D721Med (cell line): ENCODE data around the gene YAE1.
A peak's percentile ranks its signal among the peaks of the same experiment; 100 is the strongest.

Experiments used
- DNase-seq: peaks from one replicate; pipeline ENCODE4 v3.0.0; 2011; ENCODE audit warnings: low spot score; ENCODE audit not compliant: insufficient read length
- FAIRE-seq: peaks from 2 replicates; lab custom pipeline; 2011; peaks lifted over from hg19 to GRCh38; lab: Jason Lieb, UNC
- TF ChIP-seq, protein P1 (sequence below): IDR thresholded peaks from 2 replicates; pipeline ENCODE4 v1.5.1; 2012; ENCODE audit warnings: mild to moderate bottlenecking, control low read depth; ENCODE audit not compliant: insufficient read depth; ENCODE audit errors: missing control alignments

Gene YAE1

DNA sequence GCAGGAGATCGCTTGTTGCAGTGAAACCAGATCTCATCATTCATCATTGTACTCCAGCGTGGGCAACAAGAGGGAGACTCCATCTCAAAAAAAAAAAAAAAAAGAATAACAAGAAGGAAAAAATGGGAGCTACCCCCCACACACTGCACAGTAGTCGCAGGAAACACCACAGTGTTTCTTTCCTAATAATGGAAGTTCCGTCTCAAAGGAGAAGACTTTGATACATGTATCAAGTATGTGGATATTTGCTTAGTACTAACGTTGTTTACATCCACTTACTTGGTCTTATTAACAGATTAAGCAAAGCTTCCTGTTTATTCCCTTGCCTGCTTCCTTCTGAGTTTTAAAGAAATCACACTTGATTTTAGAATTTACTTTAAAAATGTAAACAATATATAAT is 22.2 kb downstream of the YAE1 start:
- DNase-seq (no peak), FAIRE-seq (no peak)
- TF ChIP-seq, protein P1, sequence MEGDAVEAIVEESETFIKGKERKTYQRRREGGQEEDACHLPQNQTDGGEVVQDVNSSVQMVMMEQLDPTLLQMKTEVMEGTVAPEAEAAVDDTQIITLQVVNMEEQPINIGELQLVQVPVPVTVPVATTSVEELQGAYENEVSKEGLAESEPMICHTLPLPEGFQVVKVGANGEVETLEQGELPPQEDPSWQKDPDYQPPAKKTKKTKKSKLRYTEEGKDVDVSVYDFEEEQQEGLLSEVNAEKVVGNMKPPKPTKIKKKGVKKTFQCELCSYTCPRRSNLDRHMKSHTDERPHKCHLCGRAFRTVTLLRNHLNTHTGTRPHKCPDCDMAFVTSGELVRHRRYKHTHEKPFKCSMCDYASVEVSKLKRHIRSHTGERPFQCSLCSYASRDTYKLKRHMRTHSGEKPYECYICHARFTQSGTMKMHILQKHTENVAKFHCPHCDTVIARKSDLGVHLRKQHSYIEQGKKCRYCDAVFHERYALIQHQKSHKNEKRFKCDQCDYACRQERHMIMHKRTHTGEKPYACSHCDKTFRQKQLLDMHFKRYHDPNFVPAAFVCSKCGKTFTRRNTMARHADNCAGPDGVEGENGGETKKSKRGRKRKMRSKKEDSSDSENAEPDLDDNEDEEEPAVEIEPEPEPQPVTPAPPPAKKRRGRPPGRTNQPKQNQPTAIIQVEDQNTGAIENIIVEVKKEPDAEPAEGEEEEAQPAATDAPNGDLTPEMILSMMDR = no peak

DNA sequence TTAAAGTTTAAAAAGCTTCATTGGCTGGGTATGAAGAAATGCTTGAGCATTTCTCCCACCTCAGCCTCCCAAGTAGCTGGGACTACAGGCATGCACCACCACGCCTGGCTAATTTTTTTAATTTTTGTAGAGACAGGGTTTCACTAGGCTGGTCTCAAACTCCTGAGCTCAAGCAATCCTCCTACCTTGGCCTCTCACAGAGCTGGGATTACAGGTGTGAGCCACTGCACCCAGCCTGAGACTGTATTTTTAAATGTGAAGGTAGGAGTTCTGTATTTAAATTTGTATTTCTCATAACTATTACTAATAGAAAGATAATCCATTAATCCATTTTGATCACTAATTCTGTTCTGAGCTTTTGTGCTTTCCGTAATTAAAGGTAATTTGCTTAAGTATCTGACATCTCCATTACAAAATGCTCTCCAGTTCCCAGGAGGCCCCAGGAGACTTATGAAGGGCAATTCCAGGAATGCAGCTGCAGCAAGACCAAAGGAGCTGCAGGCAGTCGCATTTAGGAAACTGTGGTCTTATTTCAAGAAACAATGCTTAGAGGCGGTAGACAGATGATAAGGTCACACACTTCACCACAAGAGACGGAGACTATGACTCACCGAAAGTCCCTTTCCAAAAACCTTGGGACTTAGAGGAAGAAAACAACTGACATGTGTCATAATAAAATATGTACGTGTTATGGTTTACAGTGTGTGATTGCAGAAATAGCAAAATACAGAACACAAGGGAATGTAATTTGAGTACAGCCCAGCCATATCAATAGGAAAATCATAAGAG is 23.3 kb downstream of the YAE1 start:
- DNase-seq = no peak
- TF ChIP-seq, protein P1 = no peak
- FAIRE-seq = peak; percentile 66

DNA sequence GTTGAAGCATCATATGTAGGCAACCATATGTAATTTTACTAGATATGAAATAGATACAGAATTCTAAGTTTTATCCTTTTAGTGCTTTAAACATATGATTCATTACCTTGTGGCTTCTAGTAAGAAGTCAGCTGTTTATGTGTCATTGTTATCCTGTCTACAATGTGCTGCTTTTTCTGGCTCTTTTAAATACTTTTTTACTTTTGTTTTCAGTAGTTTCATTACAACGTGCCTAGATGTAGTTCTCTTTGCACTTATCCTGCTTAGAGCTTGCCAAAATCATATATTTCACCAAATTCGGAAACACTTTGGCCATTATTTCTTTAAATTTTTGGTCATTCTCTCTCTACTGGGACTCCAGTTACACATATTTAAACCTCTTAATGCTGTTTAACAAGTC is 26.4 kb downstream of the YAE1 start:
- no peak for FAIRE-seq
- TF ChIP-seq, protein P1 = no peak
- no peak for DNase-seq

DNA sequence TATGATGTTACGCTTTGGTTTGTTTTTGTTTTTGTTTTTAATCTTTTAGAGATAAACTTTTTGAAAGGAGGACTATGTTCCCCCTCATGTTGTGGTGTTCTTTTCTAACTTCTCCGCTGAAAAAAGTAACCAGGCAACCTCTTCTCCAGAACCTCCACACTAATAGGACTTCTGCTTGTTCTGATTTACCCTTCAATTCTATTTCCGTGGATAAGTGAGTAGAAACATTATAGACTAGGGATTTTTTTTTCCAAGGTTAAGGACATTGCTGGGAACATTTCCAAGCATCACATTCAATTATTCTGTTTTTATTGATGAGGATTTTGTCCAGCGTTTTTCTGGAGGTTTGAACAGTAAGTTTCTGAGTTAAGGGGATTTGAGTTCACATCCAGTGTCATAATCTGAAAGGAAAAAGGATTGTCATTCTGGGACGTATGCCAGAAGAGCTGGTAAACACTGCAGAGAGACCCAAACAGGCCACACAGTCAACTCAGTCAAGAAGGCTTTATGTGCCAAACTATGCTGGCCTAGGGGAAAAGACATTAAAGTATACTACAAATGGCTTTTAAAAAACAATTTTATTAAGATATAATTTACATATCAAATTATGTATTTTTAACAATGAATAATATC is 28.9 kb downstream of the YAE1 start:
- TF ChIP-seq, protein P1 = no peak
- DNase-seq (no peak), FAIRE-seq (peak; percentile 38)

DNA sequence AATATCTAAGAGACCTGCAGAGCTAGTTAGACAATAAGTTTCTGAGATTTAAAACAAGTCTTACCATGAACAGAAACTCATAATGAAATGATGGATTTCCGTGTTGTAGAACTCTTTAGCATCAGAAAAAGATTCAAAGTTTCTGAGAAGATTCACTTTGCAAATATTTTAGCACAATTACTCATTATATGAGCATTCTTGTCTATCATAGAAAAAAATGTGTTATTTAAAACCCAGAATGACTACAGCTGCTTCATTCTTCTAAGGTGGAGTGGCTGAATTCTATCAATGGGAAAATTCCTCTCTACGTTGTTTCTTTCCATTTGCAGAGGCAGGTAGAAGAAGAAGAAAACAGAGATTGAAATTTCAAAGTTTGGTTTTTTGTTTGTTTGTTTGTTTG is 36.1 kb downstream of the YAE1 start:
- FAIRE-seq = no peak
- no peak for DNase-seq

DNA sequence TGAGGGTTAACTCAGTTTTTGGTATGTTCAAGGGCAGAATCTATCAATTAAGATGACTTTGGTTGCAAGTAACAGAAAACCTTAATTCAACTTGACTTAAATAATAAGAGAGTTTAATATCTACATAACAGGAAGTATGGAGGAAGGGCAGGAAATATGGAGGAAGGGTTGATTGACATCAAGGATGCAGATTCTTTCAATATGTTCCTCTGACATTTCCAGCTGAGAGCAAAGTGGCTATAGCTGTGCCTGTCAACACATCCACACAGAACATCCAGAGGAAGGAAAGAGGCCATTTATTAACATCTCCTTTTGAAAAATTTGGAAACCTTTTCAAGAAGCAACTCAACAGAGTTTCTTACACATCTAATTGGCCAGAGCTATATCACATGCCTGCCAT is 37.7 kb downstream of the YAE1 start:
- TF ChIP-seq, protein P1 = no peak
- no peak for DNase-seq
- FAIRE-seq = no peak

More for the DNA sequence above, 36.1 kb downstream of the YAE1 start:
- TF ChIP-seq, protein P1 = no peak

DNA sequence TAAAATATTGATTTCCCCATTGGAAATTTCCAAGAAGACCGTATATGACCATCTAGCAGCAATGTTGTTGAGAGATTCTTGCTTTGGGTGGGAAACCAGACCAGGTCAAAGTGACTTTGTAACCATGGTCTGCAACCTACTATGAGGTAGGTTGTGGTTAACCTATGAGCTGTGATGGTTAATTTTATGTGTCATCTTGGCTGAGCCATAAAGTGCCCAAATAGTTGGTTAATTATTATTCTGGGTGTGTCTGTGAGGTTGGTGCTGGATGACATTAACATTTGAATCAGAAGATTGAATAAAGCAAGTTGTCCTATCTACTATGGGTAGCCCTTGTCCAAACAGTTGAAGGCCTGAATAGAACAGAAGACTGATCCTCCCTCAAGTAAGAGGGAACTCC is 38.9 kb downstream of the YAE1 start:
- TF ChIP-seq, protein P1 = no peak
- no peak for FAIRE-seq
- DNase-seq = no peak
